Fibroblast of skin of left biceps (primary cell): ENCODE measurements around the gene COMMD10.
"Not testable (repeated sequence)": the region's sequence is repeated elsewhere in the genome, so short reads cannot be mapped to it uniquely, and the experiment has no call there.

ENCODE experiments used
- DNase-seq, 2 experiments: peaks; one replicate each; pipeline ENCODE4 v3.0.0-alpha.2; 2013; ENCODE audit warnings: low read depth in 2 of 2

COMMD10 gene

GRCh38 chr5:116084871-116085715 is at the start of gene COMMD10:
COMMD10 (plus strand) TSS chr5:116085025.
- peak; percentile 47 to 52 for DNase-seq

GRCh38 chr5:116035123-116035522 is 49.7 kb upstream of the COMMD10 start:
- no peak for DNase-seq

- DNase-seq = no peak
These were observed 47.5 kb upstream of the COMMD10 start for GRCh38 chr5:116037236-116037822.

- no peak for DNase-seq
These were observed 46.0 kb upstream of the COMMD10 start for GRCh38 chr5:116038817-116039216.

GRCh38 chr5:116042375-116042774 is 42.5 kb upstream of the COMMD10 start:
- DNase-seq = no peak

GRCh38 chr5:116044073-116044472 is 40.8 kb upstream of the COMMD10 start:
- DNase-seq = no peak

GRCh38 chr5:116045821-116046220 is 39.0 kb upstream of the COMMD10 start:
- no peak for DNase-seq

- DNase-seq = no peak
These were observed 38.6 kb upstream of the COMMD10 start for GRCh38 chr5:116046261-116046660.

GRCh38 chr5:116046823-116047222 is 38.0 kb upstream of the COMMD10 start:
- no peak for DNase-seq

GRCh38 chr5:116058346-116058936 is 26.4 kb upstream of the COMMD10 start:
- DNase-seq = no peak

GRCh38 chr5:116062352-116062751 is 22.5 kb upstream of the COMMD10 start:
- no peak for DNase-seq

- no peak for DNase-seq
These were observed 20.9 kb upstream of the COMMD10 start for GRCh38 chr5:116063950-116064349.

GRCh38 chr5:116068028-116068632 is 16.7 kb upstream of the COMMD10 start:
- DNase-seq = peak; percentile 26 to 27

GRCh38 chr5:116071211-116071610 is 13.6 kb upstream of the COMMD10 start:
- DNase-seq = no peak

- no peak for DNase-seq
These were observed 9.5 kb upstream of the COMMD10 start for GRCh38 chr5:116075191-116075831.

- no peak for DNase-seq
These were observed 8.3 kb upstream of the COMMD10 start for GRCh38 chr5:116076496-116076895.

- DNase-seq = no peak
These were observed 6.6 kb upstream of the COMMD10 start for GRCh38 chr5:116078199-116078598.

- DNase-seq = no peak
These were observed 536 bp upstream of the COMMD10 start for GRCh38 chr5:116084287-116084691.

- not testable (repeated sequence) for DNase-seq
These were observed 1.5 kb downstream of the COMMD10 start for GRCh38 chr5:116086309-116086708.

GRCh38 chr5:116088062-116088461 is 3.2 kb downstream of the COMMD10 start:
- DNase-seq = no peak

GRCh38 chr5:116090302-116090701 is 5.5 kb downstream of the COMMD10 start:
- DNase-seq = no peak

- no peak for DNase-seq
These were observed 6.6 kb downstream of the COMMD10 start for GRCh38 chr5:116091416-116091815.
